ENCODE measurements around the gene CRYBG2.

The CRYBG2 gene

GRCh38 chr1:26278724-26279455, 75.0 kb downstream of the CRYBG2 start:
- no peak for ATAC-seq
- TF ChIP-seq SNAI2 (CRISPR knock-in tag; IDR thresholded peaks at IDR 0.05) (no peak), CSRNP3 (CRISPR knock-in tag; IDR thresholded peaks at IDR 0.05) (no peak), PPARA (CRISPR knock-in tag; IDR thresholded peaks at IDR 0.05; ENCODE audit: borderline replicate concordance) (no peak), POU6F1 (CRISPR knock-in tag; IDR thresholded peaks at IDR 0.05; ENCODE audit: borderline replicate concordance, low read depth) (no peak), ZNF8 (CRISPR knock-in tag; IDR thresholded peaks at IDR 0.05) (no peak), OSR1 (CRISPR knock-in tag; IDR thresholded peaks at IDR 0.05) (no peak), GLIS3 (CRISPR knock-in tag; IDR thresholded peaks at IDR 0.05) (no peak), ZNF565 (CRISPR knock-in tag; conservative IDR thresholded peaks at IDR 0.05; ENCODE audit: low read depth) (no peak), TCF4 (CRISPR knock-in tag; IDR thresholded peaks at IDR 0.05; ENCODE audit: borderline replicate concordance) (no peak), TSHZ2 (CRISPR knock-in tag; IDR thresholded peaks at IDR 0.05) (no peak), ZFP3 (CRISPR knock-in tag; IDR thresholded peaks at IDR 0.05) (no peak), ZC3H10 (CRISPR knock-in tag; IDR thresholded peaks at IDR 0.05) (no peak), CREB5 (CRISPR knock-in tag; IDR thresholded peaks at IDR 0.05; ENCODE audit: low read depth) (no peak), ARNTL (CRISPR knock-in tag; IDR thresholded peaks at IDR 0.05; ENCODE audit: borderline replicate concordance, low read depth) (no peak)

- ATAC-seq = no peak
- TF ChIP-seq ZNF70 (CRISPR knock-in tag; IDR thresholded peaks at IDR 0.05) (no peak), ZNF8 (CRISPR knock-in tag; IDR thresholded peaks at IDR 0.05) (no peak)
These were observed 75.6 kb downstream of the CRYBG2 start for GRCh38 chr1:26278303-26278702.

GRCh38 chr1:26277719-26278118, 76.2 kb downstream of the CRYBG2 start:
- ATAC-seq = no peak
- no peak for TF ChIP-seq CSRNP3 (CRISPR knock-in tag; IDR thresholded peaks at IDR 0.05)
- no peak for TF ChIP-seq TCF4 (CRISPR knock-in tag; IDR thresholded peaks at IDR 0.05; ENCODE audit: borderline replicate concordance)
- no peak for TF ChIP-seq TOX (CRISPR knock-in tag; IDR thresholded peaks at IDR 0.05; ENCODE audit: borderline replicate concordance)
- no peak for TF ChIP-seq ZFP30 (CRISPR knock-in tag; IDR thresholded peaks at IDR 0.05)
- no peak for TF ChIP-seq ZNF8 (CRISPR knock-in tag; IDR thresholded peaks at IDR 0.05)
- no peak for TF ChIP-seq ZNF70 (CRISPR knock-in tag; IDR thresholded peaks at IDR 0.05)
- no peak for TF ChIP-seq OSR1 (CRISPR knock-in tag; IDR thresholded peaks at IDR 0.05)
- TF ChIP-seq ZNF565 (CRISPR knock-in tag; conservative IDR thresholded peaks at IDR 0.05; ENCODE audit: low read depth) = no peak
- TF ChIP-seq PPARA (CRISPR knock-in tag; IDR thresholded peaks at IDR 0.05; ENCODE audit: borderline replicate concordance) = no peak
- no peak for TF ChIP-seq TSHZ2 (CRISPR knock-in tag; IDR thresholded peaks at IDR 0.05)
- no peak for TF ChIP-seq GLIS3 (CRISPR knock-in tag; IDR thresholded peaks at IDR 0.05)
- TF ChIP-seq SNAI2 (CRISPR knock-in tag; IDR thresholded peaks at IDR 0.05) = no peak
- no peak for TF ChIP-seq PATZ1 (CRISPR knock-in tag; IDR thresholded peaks at IDR 0.05; ENCODE audit: borderline replicate concordance)
- no peak for TF ChIP-seq ZFP3 (CRISPR knock-in tag; IDR thresholded peaks at IDR 0.05)
- no peak for TF ChIP-seq POU6F1 (CRISPR knock-in tag; IDR thresholded peaks at IDR 0.05; ENCODE audit: borderline replicate concordance, low read depth)
- TF ChIP-seq ZC3H10 (CRISPR knock-in tag; IDR thresholded peaks at IDR 0.05) = no peak

All from SK-N-SH treated with all-trans-retinoic acid at 6 μM for 48 hours (cell line).